WTC11 (cell line): ENCODE measurements around the gene DYNC1LI2. TPM values are rescaled to one million over a fixed set of nuclear protein-coding genes. Genes with fewer than 3 reads are reported as not detected.

ENCODE experiments used
- ATAC-seq: fragments of 200-7000 bp; cut with Tn5 transposase; 2 replicates; pipeline ENCODE4 v1.10.0; 2021; ENCODE audit warnings: mild to moderate bottlenecking, moderate library complexity
- CTCF ChIA-PET: fragments of 300-600 bp; sonication (Branson Sonifier 250); formaldehyde crosslinking; loops from one replicate; lab custom pipeline; 2021; ENCODE audit warnings: antibody characterized with exemption; lab: Charles Lee
- POLR2A ChIA-PET: fragments of 350-600 bp; sonication (Branson Sonifier 250); formaldehyde crosslinking; loops from one replicate; lab custom pipeline; 2021; ENCODE audit warnings: antibody characterized with exemption; lab: Charles Lee
- DNase-seq: peaks from one replicate; pipeline ENCODE4 v3.0.0; 2021; ENCODE audit warnings: low spot score
- H3K27ac Mint-ChIP-seq: 2 replicates; pipeline ENCODE4 v1.8.0; 2021; ENCODE audit warnings: mixed read lengths
- H3K27me3 Mint-ChIP-seq: 2 replicates; pipeline ENCODE4 v1.8.0; 2021; ENCODE audit warnings: low read depth, mild to moderate bottlenecking, moderate library complexity, mixed read lengths
- H3K36me3 Mint-ChIP-seq: 2 replicates; pipeline ENCODE4 v1.8.0; 2021; ENCODE audit warnings: mixed read lengths
- H3K4me1 Mint-ChIP-seq: 2 replicates; pipeline ENCODE4 v1.8.0; 2022; ENCODE audit warnings: mixed read lengths
- H3K4me3 Mint-ChIP-seq: 2 replicates; pipeline ENCODE4 v1.8.0; 2021; ENCODE audit warnings: mild to moderate bottlenecking, moderate library complexity, mixed read lengths
- H3K9me3 Mint-ChIP-seq: 2 replicates; pipeline ENCODE4 v1.8.0; 2021; ENCODE audit warnings: mixed read lengths
- ATF1 ChIP-seq: sonication (generic); formaldehyde crosslinking; IDR thresholded peaks from 2 replicates; pipeline ENCODE4 v1.8.1; 2023; ENCODE audit warnings: mild to moderate bottlenecking, moderate library complexity, missing genetic modification reagents
- CREB1 ChIP-seq: sonication (generic); formaldehyde crosslinking; IDR thresholded peaks from 2 replicates; pipeline ENCODE4 v1.8.0; 2023; ENCODE audit warnings: mild to moderate bottlenecking, missing genetic modification reagents
- CTCF ChIP-seq: fragments of 200-600 bp; IDR thresholded peaks from 2 replicates; pipeline ENCODE4 v1.8.0; 2022; ENCODE audit warnings: antibody characterized with exemption
- ELF4 ChIP-seq: sonication (generic); formaldehyde crosslinking; IDR thresholded peaks from 2 replicates; pipeline ENCODE4 v1.8.1; 2022; ENCODE audit warnings: low read depth, mild to moderate bottlenecking, moderate library complexity, missing genetic modification reagents
- FOXK1 ChIP-seq: sonication (generic); formaldehyde crosslinking; IDR thresholded peaks from 2 replicates; pipeline ENCODE4 v1.8.0; 2022; ENCODE audit warnings: mild to moderate bottlenecking, moderate library complexity, missing genetic modification reagents
- GABPB1 ChIP-seq: sonication (generic); formaldehyde crosslinking; IDR thresholded peaks from 2 replicates; pipeline ENCODE4 v1.8.1; 2023; ENCODE audit warnings: mild to moderate bottlenecking, missing genetic modification reagents
- GTF2I ChIP-seq: fragments of 250-450 bp; sonication (Bioruptor Pico); conservative IDR thresholded peaks from 2 replicates; pipeline ENCODE4 v1.4.0; 2021; ENCODE audit warnings: mild to moderate bottlenecking
- HMGA2 ChIP-seq: fragments of 250-450 bp; sonication (Bioruptor Pico); IDR thresholded peaks from 2 replicates; pipeline ENCODE4 v1.4.0; 2021; ENCODE audit warnings: mild to moderate bottlenecking, moderate library complexity
- KAT7 ChIP-seq: sonication (generic); formaldehyde crosslinking; IDR thresholded peaks from 2 replicates; pipeline ENCODE4 v1.8.1; 2023; ENCODE audit warnings: missing genetic modification reagents, mild to moderate bottlenecking, borderline replicate concordance
- NR1H2 ChIP-seq: sonication (generic); formaldehyde crosslinking; IDR thresholded peaks from 2 replicates; pipeline ENCODE4 v1.9.0; 2021; ENCODE audit warnings: mild to moderate bottlenecking, moderate library complexity, missing genetic modification reagents
- RORB ChIP-seq: fragments of 250-450 bp; sonication (Bioruptor Pico); IDR thresholded peaks from 2 replicates; pipeline ENCODE4 v1.9.0; 2021; ENCODE audit warnings: mild to moderate bottlenecking
- ZNF138 ChIP-seq: sonication (generic); formaldehyde crosslinking; conservative IDR thresholded peaks from 2 replicates; pipeline ENCODE4 v1.8.1; 2022; ENCODE audit warnings: mild to moderate bottlenecking, moderate library complexity, missing genetic modification reagents
- ZNF219 ChIP-seq: sonication (generic); formaldehyde crosslinking; IDR thresholded peaks from 2 replicates; pipeline ENCODE4 v1.8.0; 2023; ENCODE audit warnings: missing genetic modification reagents, mild to moderate bottlenecking, borderline replicate concordance
- ZNF232 ChIP-seq: sonication (generic); formaldehyde crosslinking; IDR thresholded peaks from 2 replicates; pipeline ENCODE4 v1.8.0; 2022; ENCODE audit warnings: mild to moderate bottlenecking, missing genetic modification reagents
- ZNF317 ChIP-seq: sonication (generic); formaldehyde crosslinking; IDR thresholded peaks from 2 replicates; pipeline ENCODE4 v1.8.1; 2023; ENCODE audit warnings: low read depth, mild to moderate bottlenecking, moderate library complexity, missing genetic modification reagents, borderline replicate concordance
- ZNF396 ChIP-seq: fragments of 250-450 bp; sonication (Bioruptor Pico); IDR thresholded peaks from 2 replicates; pipeline ENCODE4 v1.8.0; 2021; ENCODE audit warnings: mild to moderate bottlenecking, moderate library complexity, borderline replicate concordance
- ZNF416 ChIP-seq: fragments of 250-450 bp; sonication (Bioruptor Pico); IDR thresholded peaks from 2 replicates; pipeline ENCODE4 v1.9.0; 2021; ENCODE audit warnings: mild to moderate bottlenecking, inconsistent platforms
- ZSCAN18 ChIP-seq: fragments of 250-450 bp; sonication (Bioruptor Pico); IDR thresholded peaks from 2 replicates; pipeline ENCODE4 v2.1.2; 2022; ENCODE audit warnings: mild to moderate bottlenecking, moderate library complexity
- total RNA-seq: library from RNA; stranded (reverse); gene quantifications from 3 replicates; pipeline ENCODE4 v1.2.3, GENCODE V29; 2021
- TF ChIP-seq, protein P1 (sequence below): sonication (generic); formaldehyde crosslinking; IDR thresholded peaks from 2 replicates; pipeline ENCODE4 v1.8.1; 2023; ENCODE audit warnings: mild to moderate bottlenecking, moderate library complexity, missing genetic modification reagents
- TF ChIP-seq, protein P2 (sequence below): sonication (generic); formaldehyde crosslinking; IDR thresholded peaks from 2 replicates; pipeline ENCODE4 v1.8.1; 2023; ENCODE audit warnings: mild to moderate bottlenecking, missing genetic modification reagents
- TF ChIP-seq, protein P3 (sequence below): sonication (generic); formaldehyde crosslinking; IDR thresholded peaks from 2 replicates; pipeline ENCODE4 v1.8.1; 2023; ENCODE audit warnings: mild to moderate bottlenecking, missing genetic modification reagents, borderline replicate concordance
- TF ChIP-seq, protein P4 (sequence below): fragments of 250-450 bp; sonication (Bioruptor Pico); IDR thresholded peaks from 2 replicates; pipeline ENCODE4 v1.9.0; 2021; ENCODE audit warnings: mild to moderate bottlenecking

DYNC1LI2 gene
- total RNA-seq, 1 experiment from 2014 or later: 89.8 TPM

- TF ChIP-seq ATF1 (no peak), ZNF317 (CRISPR knock-in tag) (no peak)
- TF ChIP-seq, protein P1, sequence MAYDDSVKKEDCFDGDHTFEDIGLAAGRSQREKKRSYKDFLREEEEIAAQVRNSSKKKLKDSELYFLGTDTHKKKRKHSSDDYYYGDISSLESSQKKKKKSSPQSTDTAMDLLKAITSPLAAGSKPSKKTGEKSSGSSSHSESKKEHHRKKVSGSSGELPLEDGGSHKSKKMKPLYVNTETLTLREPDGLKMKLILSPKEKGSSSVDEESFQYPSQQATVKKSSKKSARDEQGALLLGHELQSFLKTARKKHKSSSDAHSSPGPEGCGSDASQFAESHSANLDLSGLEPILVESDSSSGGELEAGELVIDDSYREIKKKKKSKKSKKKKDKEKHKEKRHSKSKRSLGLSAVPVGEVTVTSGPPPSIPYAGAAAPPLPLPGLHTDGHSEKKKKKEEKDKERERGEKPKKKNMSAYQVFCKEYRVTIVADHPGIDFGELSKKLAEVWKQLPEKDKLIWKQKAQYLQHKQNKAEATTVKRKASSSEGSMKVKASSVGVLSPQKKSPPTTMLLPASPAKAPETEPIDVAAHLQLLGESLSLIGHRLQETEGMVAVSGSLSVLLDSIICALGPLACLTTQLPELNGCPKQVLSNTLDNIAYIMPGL (CRISPR knock-in tag): no peak
- TF ChIP-seq, protein P2, sequence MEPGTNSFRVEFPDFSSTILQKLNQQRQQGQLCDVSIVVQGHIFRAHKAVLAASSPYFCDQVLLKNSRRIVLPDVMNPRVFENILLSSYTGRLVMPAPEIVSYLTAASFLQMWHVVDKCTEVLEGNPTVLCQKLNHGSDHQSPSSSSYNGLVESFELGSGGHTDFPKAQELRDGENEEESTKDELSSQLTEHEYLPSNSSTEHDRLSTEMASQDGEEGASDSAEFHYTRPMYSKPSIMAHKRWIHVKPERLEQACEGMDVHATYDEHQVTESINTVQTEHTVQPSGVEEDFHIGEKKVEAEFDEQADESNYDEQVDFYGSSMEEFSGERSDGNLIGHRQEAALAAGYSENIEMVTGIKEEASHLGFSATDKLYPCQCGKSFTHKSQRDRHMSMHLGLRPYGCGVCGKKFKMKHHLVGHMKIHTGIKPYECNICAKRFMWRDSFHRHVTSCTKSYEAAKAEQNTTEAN (CRISPR knock-in tag): no peak
- TF ChIP-seq, protein P3, sequence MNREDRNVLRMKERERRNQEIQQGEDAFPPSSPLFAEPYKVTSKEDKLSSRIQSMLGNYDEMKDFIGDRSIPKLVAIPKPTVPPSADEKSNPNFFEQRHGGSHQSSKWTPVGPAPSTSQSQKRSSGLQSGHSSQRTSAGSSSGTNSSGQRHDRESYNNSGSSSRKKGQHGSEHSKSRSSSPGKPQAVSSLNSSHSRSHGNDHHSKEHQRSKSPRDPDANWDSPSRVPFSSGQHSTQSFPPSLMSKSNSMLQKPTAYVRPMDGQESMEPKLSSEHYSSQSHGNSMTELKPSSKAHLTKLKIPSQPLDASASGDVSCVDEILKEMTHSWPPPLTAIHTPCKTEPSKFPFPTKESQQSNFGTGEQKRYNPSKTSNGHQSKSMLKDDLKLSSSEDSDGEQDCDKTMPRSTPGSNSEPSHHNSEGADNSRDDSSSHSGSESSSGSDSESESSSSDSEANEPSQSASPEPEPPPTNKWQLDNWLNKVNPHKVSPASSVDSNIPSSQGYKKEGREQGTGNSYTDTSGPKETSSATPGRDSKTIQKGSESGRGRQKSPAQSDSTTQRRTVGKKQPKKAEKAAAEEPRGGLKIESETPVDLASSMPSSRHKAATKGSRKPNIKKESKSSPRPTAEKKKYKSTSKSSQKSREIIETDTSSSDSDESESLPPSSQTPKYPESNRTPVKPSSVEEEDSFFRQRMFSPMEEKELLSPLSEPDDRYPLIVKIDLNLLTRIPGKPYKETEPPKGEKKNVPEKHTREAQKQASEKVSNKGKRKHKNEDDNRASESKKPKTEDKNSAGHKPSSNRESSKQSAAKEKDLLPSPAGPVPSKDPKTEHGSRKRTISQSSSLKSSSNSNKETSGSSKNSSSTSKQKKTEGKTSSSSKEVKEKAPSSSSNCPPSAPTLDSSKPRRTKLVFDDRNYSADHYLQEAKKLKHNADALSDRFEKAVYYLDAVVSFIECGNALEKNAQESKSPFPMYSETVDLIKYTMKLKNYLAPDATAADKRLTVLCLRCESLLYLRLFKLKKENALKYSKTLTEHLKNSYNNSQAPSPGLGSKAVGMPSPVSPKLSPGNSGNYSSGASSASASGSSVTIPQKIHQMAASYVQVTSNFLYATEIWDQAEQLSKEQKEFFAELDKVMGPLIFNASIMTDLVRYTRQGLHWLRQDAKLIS (CRISPR knock-in tag): no peak
These were observed 20.3 kb downstream of the DYNC1LI2 start (continued) for GRCh38 chr16:66731101-66731500.

GRCh38 chr16:66728804-66729203 lies 22.6 kb downstream of the DYNC1LI2 start:
- peak overlapping the region; percentile 88 for H3K27ac Mint-ChIP-seq
- peaks cover 36% of the 10 kb centered on the region for H3K4me1 Mint-ChIP-seq
- ATAC-seq (peak; percentile 9; the same call in 1 of the 2 replicates), DNase-seq (no peak)
- ChIA-PET POLR2A (no interaction called here), CTCF (interaction anchor here (0.6 to 3.5 kb wide), 6 partner anchors 9 to 139 kb away, joined by 3 to 30 read pairs (median 7); no protein-coding TSS in a partner anchor)
- H3K4me3 Mint-ChIP-seq: no peak overlapping the region
- peaks cover 82% of the 10 kb centered on the region for H3K36me3 Mint-ChIP-seq
- H3K27me3 Mint-ChIP-seq: no peaks in the 10 kb centered on the region
- H3K9me3 Mint-ChIP-seq: no peaks in the 10 kb centered on the region
- no peak for TF ChIP-seq ZNF138 (CRISPR knock-in tag)
- TF ChIP-seq GTF2I (CRISPR knock-in tag): no peak
- no peak for TF ChIP-seq HMGA2
- TF ChIP-seq CREB1 (CRISPR knock-in tag): no peak
- TF ChIP-seq CTCF: no peak
- TF ChIP-seq KAT7 (CRISPR knock-in tag): no peak
- no peak for TF ChIP-seq GABPB1 (CRISPR knock-in tag)
- TF ChIP-seq ZNF219 (CRISPR knock-in tag): no peak
- no peak for TF ChIP-seq ELF4 (CRISPR knock-in tag)
- TF ChIP-seq ZNF396: no peak
- no peak for TF ChIP-seq ZNF232
- TF ChIP-seq ZNF416 (CRISPR knock-in tag): no peak
- no peak for TF ChIP-seq FOXK1 (CRISPR knock-in tag)
- no peak for TF ChIP-seq NR1H2 (CRISPR knock-in tag)
- no peak for TF ChIP-seq ZSCAN18 (CRISPR knock-in tag)
- no peak for TF ChIP-seq RORB
- TF ChIP-seq, protein P4, sequence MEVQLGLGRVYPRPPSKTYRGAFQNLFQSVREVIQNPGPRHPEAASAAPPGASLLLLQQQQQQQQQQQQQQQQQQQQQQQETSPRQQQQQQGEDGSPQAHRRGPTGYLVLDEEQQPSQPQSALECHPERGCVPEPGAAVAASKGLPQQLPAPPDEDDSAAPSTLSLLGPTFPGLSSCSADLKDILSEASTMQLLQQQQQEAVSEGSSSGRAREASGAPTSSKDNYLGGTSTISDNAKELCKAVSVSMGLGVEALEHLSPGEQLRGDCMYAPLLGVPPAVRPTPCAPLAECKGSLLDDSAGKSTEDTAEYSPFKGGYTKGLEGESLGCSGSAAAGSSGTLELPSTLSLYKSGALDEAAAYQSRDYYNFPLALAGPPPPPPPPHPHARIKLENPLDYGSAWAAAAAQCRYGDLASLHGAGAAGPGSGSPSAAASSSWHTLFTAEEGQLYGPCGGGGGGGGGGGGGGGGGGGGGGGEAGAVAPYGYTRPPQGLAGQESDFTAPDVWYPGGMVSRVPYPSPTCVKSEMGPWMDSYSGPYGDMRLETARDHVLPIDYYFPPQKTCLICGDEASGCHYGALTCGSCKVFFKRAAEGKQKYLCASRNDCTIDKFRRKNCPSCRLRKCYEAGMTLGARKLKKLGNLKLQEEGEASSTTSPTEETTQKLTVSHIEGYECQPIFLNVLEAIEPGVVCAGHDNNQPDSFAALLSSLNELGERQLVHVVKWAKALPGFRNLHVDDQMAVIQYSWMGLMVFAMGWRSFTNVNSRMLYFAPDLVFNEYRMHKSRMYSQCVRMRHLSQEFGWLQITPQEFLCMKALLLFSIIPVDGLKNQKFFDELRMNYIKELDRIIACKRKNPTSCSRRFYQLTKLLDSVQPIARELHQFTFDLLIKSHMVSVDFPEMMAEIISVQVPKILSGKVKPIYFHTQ (CRISPR knock-in tag): no peak
